Type B pancreatic cell (in vitro differentiated cells): ENCODE data around the gene CD2BP2. TPM values are rescaled to one million over a fixed set of nuclear protein-coding genes. Genes with fewer than 3 reads are reported as not detected.
A peak's percentile ranks its signal among the peaks of the same experiment; 100 is the strongest.

Experiments
- DNase-seq: peaks from one replicate; pipeline ENCODE4 v3.0.0; 2021; ENCODE audit warnings: mixed read lengths; ENCODE audit not compliant: unreplicated experiment; ENCODE audit errors: extremely low spot score
- H3K27ac Mint-ChIP-seq: 2 replicates; pipeline ENCODE4 v1.8.0; 2021; ENCODE audit warnings: mild to moderate bottlenecking, mixed read lengths
- H3K27me3 Mint-ChIP-seq: 2 replicates; pipeline ENCODE4 v1.8.0; 2021; ENCODE audit warnings: mixed read lengths
- H3K36me3 Mint-ChIP-seq: 2 replicates; pipeline ENCODE4 v1.8.0; 2021; ENCODE audit warnings: mixed read lengths
- H3K4me1 Mint-ChIP-seq: one replicate; pipeline ENCODE4 v1.8.0; 2021; ENCODE audit warnings: mixed read lengths; ENCODE audit not compliant: unreplicated experiment
- H3K4me3 Mint-ChIP-seq: 2 replicates; pipeline ENCODE4 v1.8.0; 2021; ENCODE audit warnings: mild to moderate bottlenecking, mixed read lengths
- H3K9me3 Mint-ChIP-seq: 2 replicates; pipeline ENCODE4 v1.8.0; 2021; ENCODE audit warnings: mixed read lengths
- long read RNA-seq: library from polyadenylated mRNA; unstranded; transcript quantifications from one replicate; pipeline ENCODE4 v2.0.0, GENCODE V29; 2020
- total RNA-seq: library from RNA; stranded (reverse); gene quantifications from 2 replicates; pipeline ENCODE4 v1.2.1, GENCODE V29; 2021; ENCODE audit warnings: low replicate concordance
- TF ChIP-seq, protein P1 (sequence below): fragments of 200-600 bp; sonication (generic); conservative IDR thresholded peaks from 2 replicates; pipeline ENCODE4 v1.5.0; 2021; ENCODE audit warnings: antibody characterized with exemption, mild to moderate bottlenecking

The CD2BP2 gene
- total RNA-seq, result 64.6 and 68.9 TPM in 2 replicates
- long read RNA-seq, transcript CD2BP2-201 (7 exons, 3,421 nt), result major isoform, 56 of 87 reads
- long read RNA-seq, transcript CD2BP2-203 (6 exons, 1,417 nt), result minor isoform, 14 of 87 reads
- long read RNA-seq, partial matches to known transcripts, result 3 of 87 reads
- long read RNA-seq, other reads (novel, unspliced or antisense), result 14 of 87 reads

DNA sequence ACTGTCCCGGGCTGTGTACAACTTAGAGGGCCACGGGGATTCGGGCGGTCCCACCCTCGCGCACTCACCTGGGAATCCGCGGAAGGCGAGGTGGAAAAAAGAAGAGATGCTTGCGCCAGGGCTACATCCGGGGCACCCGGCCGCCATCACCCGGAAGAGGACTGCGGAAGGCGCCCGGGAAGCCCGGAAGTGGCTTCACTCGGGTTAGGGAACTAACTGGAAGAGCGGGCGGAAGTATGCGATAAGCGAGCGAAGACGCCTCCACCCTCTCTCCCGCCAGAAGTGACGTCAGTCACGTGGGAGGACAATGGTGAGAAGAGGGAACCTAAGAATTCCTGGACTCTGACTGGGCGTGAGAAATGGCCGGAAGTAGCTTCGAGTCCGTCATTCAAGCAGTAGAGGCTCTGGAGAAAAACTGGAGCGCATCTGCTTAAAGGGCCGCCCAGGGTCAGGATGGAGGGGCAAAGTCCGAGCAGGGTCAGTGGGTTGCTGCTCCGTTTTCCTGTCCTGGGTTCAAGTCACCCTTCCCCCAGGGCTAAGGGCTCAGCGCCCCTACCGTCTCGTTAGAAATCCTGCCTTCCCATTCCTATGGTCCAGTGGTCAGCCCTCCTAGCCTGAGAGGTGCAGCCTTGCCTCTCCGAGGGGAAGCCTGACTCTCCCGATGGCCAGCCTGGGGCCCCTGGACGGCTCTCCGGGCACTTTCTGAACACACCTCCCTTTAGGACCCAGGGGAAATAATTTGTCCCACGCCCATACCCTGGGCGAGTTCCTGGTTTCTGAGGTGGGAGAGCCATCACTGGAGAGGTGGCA, at the start of gene CD2BP2:
TSS of gene CD2BP2 (minus strand) at position 165 of the 810 bp plus-strand sequence. CDS start 627 bp downstream, outside the sequence.
- peak within 1 kb of the TSS; percentile 99 for H3K27ac Mint-ChIP-seq

DNA sequence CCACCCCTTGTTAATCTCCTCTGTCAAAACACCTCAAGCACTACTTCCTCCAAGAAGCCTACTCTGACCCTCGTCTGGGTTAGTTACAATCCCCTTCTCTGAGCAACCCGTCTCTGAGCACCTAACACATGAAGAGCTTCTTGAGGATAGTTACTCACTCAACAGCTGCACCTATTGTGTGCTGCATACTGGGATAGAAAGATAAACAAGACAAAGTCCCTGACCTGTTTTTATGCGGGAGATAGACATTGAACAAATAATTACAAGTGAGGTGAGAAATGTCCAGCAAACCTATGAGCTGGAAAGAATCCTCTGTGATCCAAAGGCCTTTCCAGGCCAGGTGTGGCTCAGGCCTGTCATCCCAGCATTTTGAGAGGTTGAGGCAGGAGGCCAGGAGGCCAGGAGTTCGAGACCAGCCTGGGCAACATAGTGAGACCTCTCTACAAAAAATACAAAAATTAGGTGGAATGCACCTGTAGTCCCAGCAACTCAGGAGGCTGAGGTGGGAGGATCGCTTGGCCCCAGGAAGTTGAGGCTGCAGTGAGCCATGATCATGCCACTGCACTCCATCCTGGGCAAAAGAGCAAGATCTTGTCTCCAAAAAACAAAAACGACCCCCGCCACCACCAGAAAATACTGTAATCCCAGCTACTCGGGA, 46.8 kb upstream of the CD2BP2 start:
- Mint-ChIP-seq H3K27me3 (no peaks in the 10 kb centered on the region), H3K4me3 (peak overlapping the region; percentile 79), H3K4me1 (peaks cover 29% of the 10 kb centered on the region), H3K9me3 (no peaks in the 10 kb centered on the region), H3K36me3 (peaks cover 3% of the 10 kb centered on the region), H3K27ac (peak overlapping the region; percentile 59)
- TF ChIP-seq, protein P1, sequence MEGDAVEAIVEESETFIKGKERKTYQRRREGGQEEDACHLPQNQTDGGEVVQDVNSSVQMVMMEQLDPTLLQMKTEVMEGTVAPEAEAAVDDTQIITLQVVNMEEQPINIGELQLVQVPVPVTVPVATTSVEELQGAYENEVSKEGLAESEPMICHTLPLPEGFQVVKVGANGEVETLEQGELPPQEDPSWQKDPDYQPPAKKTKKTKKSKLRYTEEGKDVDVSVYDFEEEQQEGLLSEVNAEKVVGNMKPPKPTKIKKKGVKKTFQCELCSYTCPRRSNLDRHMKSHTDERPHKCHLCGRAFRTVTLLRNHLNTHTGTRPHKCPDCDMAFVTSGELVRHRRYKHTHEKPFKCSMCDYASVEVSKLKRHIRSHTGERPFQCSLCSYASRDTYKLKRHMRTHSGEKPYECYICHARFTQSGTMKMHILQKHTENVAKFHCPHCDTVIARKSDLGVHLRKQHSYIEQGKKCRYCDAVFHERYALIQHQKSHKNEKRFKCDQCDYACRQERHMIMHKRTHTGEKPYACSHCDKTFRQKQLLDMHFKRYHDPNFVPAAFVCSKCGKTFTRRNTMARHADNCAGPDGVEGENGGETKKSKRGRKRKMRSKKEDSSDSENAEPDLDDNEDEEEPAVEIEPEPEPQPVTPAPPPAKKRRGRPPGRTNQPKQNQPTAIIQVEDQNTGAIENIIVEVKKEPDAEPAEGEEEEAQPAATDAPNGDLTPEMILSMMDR, result no peak
- no peak for DNase-seq

More for the DNA sequence above, at the start of gene CD2BP2:
- Mint-ChIP-seq H3K27me3 (no peaks in the 10 kb centered on the region), H3K4me1 (peaks cover 11% of the 10 kb centered on the region), H3K4me3 (peak within 1 kb of the TSS; percentile 94), H3K9me3 (no peaks in the 10 kb centered on the region), H3K36me3 (peaks cover 7% of the 10 kb centered on the region)
- TF ChIP-seq, protein P1, result peak; percentile 32
- peak; percentile 93 for DNase-seq

DNA sequence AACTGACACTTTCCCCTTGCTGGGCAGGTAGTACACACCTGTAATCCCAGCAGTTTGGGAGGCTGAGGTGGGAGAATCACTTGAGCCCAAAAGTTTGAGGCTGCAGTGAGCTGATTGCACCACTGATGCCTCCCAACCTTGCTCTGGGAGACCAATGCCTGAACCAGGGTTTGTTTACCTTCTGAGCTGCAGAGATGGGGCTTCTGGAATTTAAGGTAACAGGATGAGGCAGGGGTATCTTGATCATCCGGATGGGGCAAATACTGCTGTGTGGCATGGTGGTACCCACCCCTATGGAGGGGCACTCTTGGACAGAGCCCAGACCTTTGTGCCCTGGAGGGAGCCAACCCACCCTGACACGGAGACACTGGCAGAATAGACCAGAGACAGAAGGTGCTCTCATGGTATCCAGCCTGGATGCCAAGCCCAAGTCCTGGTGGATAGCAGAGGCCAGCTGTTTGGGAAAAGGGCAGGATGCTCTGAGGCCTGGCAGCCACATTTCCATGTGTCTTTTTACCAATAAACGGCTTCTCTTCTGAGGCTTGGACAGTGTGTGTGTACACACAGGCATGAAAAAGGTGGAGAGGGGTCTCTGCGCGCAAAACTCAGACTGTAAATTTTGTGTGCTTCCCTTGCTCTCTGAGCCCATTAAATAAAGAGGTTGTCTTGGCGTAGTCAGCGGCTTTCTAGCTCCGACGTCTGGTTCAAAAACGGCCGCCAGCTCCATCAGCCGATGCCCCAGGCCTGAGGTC, 44.5 kb upstream of the CD2BP2 start:
- Mint-ChIP-seq H3K9me3 (no peaks in the 10 kb centered on the region), H3K27ac (peak overlapping the region; percentile 88), H3K36me3 (peaks cover 3% of the 10 kb centered on the region), H3K27me3 (no peaks in the 10 kb centered on the region), H3K4me1 (peaks cover 35% of the 10 kb centered on the region), H3K4me3 (peak overlapping the region; percentile 91)
- TF ChIP-seq, protein P1, result no peak
- DNase-seq, result no peak

DNA sequence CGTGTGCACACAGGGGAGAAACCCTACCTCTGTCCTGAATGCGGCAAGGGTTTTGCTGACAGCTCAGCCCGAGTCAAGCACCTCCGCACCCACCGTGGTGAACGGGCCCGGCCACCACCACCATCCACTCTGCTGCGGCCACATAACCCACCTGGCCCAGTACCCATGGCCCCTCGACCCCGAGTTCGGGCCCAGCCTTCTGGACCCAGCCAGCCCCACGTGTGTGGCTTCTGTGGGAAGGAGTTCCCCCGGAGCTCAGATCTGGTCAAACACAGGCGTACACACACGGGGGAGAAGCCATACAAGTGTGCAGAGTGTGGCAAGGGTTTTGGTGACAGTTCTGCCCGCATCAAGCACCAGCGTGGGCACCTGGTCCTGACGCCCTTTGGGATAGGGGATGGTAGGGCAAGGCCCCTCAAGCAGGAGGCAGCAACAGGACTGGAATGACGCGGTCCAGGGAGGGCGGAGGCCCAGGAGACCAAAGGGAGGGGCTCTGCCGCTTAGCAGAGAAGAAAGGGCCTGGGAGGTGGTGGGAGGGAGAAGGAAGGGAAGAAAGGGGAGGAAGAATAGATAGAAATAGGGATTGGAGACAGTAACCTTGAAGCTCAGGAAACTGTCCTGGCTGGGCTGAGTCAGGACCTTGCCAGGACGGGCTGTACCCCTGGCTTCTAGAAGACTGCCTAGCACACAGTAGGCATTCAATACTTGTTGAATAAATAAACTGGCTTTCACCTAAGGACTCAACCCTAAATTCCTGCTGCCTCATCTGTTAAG, 43.7 kb upstream of the CD2BP2 start:
- H3K4me3 Mint-ChIP-seq, result peak overlapping the region; percentile 78
- H3K27ac Mint-ChIP-seq, result peak overlapping the region; percentile 73
- H3K9me3 Mint-ChIP-seq, result no peaks in the 10 kb centered on the region
- H3K36me3 Mint-ChIP-seq, result peaks cover 3% of the 10 kb centered on the region
- DNase-seq, result no peak
- TF ChIP-seq, protein P1, result no peak
- no peaks in the 10 kb centered on the region for H3K27me3 Mint-ChIP-seq
- H3K4me1 Mint-ChIP-seq, result peaks cover 42% of the 10 kb centered on the region
